C1 segment of cervical spinal cord (tissue), 14 donors: Measurements from ENCODE around the gene MFNG.
"Not testable (repeated sequence)": the region's sequence is repeated elsewhere in the genome, so short reads cannot be mapped to it uniquely, and the experiment has no call there.

Experiments used
- DNase-seq, 14 donors: peaks; one replicate each; lab custom pipeline; 2025; lab: John Stamatoyannopoulos, UW

The MFNG gene

GRCh38 chr22:37486224-37486845 lies at the start of gene MFNG:
MFNG (minus strand) TSS chr22:37486384; CDS start chr22:37486177, 207 bp downstream.
- peak in 7 of 14 donors; percentile 12 to 57 (median 32) for DNase-seq

GRCh38 chr22:37535159-37535558 lies 49.0 kb upstream of the MFNG start:
- no peak for DNase-seq

- DNase-seq, result no peak
Measured at GRCh38 chr22:37534445-37534844, 48.3 kb upstream of the MFNG start.

GRCh38 chr22:37533995-37534394 lies 47.8 kb upstream of the MFNG start:
- DNase-seq, result no peak

DNA sequence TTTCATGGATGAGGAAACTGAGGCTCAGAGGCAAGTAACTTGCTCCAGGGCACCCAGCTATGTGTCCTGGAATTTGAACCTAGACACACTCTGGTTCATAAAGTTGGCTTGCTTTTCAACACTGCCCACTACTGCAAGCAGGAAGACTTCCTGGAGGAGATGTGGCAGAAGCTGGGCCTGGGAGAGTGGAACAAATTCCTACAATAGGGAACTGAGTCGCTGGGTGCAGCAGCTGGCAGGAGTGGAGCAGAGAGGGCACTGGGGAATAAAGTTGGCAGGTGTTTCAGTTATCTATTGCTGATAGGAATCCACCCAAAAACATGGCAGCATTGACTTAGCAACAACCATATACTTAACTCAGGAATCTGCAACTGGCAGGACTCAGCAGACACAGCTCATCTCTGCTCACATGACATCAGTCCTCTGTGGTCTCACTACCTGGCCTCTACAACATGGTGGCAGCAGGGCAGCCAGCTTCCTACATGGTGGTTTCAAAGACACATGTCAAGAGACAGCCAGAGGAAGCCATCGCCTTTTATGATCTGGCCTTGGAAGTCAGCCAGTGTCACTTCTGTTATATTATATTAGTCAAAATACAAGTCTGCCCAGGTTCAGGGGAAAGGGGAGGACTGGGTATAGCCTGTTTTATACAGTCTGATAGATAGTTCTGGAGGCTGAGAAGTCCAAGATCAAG lies 43.6 kb upstream of the MFNG start:
- DNase-seq, result no peak

DNA sequence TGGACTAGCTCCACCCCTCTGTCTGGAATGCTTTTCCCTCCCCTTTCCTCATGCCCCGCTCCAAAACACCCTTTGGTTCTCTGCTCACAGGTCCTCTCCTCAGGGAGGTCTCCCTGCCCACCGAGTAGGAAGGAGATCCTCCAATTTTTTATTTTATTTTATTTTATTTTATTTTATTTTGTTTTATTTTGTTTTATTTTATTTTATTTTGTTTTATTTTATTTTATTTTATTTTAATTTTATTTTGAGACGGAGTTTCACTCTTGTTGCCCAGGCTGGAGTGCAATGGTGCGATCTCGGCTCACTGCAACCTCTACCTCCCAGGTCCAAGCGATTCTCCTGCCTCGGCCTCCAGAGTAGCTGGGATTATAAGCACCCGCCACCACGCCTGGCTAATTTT lies 41.8 kb upstream of the MFNG start:
- not testable (repeated sequence) for DNase-seq

- not testable (repeated sequence) for DNase-seq
Measured at GRCh38 chr22:37527081-37527752, 41.0 kb upstream of the MFNG start.

DNA sequence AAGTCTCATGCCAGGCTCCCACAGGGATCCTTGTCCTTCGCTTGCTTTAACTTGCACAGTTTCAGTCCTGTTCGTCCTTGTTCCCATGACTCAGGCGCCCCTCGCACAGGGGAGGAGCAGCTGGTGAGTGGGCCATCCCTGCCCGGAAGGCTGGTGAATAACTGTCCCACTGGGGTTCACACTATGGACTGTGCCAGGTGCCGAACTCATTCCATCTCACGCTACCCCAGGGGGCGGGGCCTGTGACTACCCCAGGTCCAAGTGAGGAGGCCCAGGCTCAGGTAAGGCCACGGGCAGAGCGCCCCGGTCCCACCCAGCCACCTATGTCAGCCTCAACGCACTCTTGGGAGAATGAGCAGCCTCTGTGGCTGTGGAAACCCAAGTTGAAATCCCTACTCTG lies 40.2 kb upstream of the MFNG start:
- DNase-seq, result no peak

DNA sequence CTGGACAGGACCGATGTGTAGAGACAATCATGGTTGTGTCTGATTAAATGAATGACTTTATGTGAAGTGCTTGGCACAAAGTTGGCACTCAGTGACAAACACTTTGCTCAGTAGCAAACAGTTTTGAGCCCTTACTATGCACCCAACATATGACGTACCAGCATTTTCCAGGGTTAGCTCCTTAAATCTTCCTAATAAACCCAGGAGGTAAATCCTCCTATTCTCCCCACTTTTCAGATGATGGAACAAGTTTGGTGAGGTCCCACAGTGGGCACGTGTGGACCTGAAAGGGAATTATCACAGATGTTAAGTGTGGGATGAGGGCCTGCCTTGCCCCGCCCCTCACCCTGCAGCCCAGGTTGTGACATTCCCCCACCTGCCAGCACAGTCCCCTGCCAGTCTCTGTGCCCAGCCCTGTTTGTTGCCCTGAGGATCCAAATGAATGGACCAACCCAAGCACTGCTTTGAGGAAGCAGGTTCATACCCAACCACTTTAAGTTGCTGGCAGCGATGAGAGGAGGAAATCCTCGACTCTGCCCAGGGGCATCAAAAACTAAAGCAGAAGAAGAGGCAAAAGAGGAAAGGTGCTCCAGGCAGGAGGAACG lies 39.7 kb upstream of the MFNG start:
- no peak for DNase-seq

DNA sequence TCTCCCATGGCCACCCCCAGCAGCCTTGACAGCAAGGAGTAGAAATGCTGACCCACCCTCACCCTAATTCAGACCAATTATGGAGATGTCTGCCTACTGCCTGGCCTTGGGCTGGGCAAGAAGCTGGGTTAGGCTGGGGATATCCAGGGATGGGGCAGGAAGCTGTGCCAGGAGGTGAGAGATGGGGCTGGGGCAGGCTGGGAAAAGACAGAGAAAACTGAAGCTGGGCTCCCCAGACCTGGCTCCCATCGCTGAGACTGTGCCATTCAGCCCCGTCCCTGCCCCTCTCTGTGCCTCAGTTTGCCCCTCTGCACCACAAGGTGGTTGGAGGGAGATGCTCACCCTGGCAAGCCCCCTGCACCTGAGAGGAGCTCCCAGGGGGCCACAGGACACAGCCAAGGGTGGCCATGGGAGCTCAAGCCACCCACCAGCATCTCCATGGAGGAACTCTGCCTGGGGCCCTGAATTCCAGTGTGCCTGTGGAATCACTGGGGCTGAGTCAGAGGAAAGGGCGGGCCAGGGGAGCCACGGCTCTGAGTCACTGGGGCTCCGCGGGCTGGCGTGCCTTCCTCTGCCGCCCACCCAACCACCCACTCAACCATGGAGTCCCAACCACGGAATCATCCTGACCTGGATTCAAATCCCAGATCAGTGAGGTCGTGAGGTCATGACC lies 39.0 kb upstream of the MFNG start:
- no peak for DNase-seq

DNA sequence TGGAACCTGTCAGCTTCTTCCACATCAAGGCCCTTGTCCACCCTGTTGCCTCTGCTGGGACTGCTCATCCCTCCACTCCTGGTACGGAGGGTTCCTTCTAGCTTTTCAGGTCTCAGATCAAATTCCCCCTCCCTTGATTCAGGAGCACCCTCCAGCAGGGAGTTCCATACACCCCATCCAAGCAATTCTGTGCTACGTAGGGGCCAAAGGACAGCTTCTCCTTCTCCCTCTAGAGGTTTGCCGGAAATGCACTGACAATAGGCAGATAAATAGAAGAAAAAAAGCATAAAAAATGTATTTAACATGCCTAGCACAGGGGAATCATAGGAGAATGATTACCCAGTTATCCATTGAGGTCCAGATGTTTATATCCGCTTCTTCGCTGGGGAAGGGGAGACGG lies 36.3 kb upstream of the MFNG start:
- DNase-seq, result no peak

- DNase-seq, result no peak
Measured at GRCh38 chr22:37521236-37521739, 35.1 kb upstream of the MFNG start.

DNA sequence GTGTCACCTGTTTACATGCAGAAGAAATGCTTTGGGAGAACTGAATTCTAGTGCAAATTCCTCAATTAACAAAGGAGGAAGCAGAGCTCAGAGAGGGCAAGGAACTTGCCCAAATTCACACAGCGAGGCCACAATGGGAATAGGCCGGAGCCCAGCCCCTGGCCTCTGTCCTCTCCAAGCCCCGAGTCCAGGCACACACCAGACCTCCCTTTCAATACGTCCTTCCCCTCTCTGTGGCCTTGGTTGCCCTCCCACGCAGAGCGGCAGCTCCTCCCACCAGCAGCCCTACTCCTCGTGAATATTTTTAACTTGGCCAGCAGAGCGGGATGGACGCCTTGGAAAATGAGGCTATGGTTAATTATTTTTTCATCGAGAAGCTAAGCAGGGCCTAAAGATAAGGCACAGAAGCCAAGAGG lies 34.6 kb upstream of the MFNG start:
- no peak for DNase-seq

GRCh38 chr22:37519268-37520195 lies 33.3 kb upstream of the MFNG start, which contains the start of gene CARD10:
CARD10 (minus strand) TSS chr22:37519415; CDS start chr22:37519200, 215 bp downstream.
- no peak for DNase-seq

DNA sequence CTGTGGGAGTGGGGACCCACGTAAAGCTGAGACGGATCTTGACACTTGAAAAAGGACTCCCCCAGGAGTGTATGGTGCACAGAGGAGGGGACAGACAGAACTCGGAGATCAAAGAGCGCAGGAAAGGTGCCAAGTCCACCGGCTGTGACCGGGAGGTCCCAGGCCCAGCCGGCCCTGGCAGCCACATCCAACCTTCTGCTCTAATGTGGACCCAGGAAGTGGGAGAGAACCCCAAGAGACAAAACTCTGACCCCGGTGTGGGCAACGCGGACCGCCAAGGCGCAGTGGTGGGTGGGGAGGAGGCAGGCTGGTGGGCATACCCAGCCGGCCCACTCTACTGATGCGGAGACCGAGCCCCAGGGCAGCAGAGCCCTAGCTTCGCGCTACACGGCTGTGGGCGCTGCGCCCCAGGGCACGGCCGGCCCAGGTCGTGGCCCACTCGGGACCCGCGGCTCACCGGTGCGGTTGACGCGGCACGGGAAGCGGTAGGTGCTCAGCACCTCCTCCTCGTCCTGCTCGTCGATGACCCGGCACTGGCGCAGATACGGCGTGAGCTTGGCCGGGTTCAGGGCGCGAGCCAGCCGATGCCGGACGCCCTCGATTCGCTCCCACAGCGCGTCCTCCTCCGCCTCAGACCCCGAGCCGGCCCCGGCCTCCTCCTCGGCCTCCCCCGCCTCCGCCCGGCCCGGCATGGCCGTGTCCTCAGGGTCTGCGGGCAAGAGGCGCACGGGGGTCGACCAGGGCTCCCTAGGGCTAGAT lies 32.5 kb upstream of the MFNG start:
- DNase-seq, result no peak

- no peak for DNase-seq
Measured at GRCh38 chr22:37517826-37518450, 31.8 kb upstream of the MFNG start.

GRCh38 chr22:37516456-37516855 lies 30.3 kb upstream of the MFNG start:
- no peak for DNase-seq

DNA sequence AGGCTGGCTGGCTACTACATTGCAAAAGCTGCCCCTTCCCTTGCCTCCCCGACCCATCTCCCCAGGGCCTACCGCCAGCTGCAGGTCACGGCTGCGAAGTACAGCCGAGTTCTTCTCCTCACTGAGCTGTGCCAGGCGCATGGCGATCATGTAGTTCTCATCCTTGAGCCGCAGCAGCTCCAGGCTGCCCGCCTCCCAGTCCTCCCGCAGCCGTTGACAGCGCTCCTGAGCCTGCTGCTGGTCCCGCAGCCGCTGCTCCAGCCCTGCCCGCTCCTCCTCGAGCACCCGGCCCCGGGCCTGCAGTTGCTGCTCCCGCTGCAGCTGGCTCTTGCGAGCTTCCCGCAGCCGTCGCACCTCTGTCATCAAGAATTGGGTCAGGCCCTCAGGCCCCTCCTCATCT lies 29.7 kb upstream of the MFNG start:
- no peak for DNase-seq

- DNase-seq, result no peak
Measured at GRCh38 chr22:37514526-37515051, 28.4 kb upstream of the MFNG start.
